ENCODE results near the gene CST11.

The CST11 gene

DNA sequence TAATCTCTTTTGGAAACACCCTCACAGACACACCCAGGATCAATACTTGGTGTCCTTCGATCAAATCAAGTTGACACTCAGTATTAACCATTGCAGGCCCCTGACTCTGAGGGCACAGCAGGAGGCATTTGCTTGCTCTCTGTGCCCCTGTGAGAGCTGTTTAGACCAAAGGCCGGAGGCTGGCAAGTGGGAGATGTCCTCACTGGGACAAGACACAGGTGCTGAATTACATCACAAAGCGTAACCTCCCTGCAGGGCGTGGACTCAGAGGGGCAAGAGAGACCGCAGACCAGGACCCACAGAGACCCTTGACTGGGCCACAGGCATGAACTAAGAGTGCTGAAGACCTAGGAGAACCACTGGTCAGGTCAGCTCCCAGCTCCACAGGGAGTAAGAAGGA lies 38.1 kb upstream of the CST11 start, which contains the start of gene CST8:
CST8 (plus strand) TSS at position 301 of the 400 bp plus-strand sequence. CDS start 551 bp downstream, outside the sequence.
- no peaks in the 10 kb centered on the region for H3K9me3 ChIP-seq (ENCODE audit: control insufficient read depth, low read length)
- no peaks in the 10 kb centered on the region for H3K27me3 ChIP-seq (ENCODE audit: control insufficient read depth, insufficient read depth, low read length)
- no peaks in the 10 kb centered on the region for H3K4me1 ChIP-seq
- H3K79me2 ChIP-seq: no peaks in the 10 kb centered on the region
- H3K9ac ChIP-seq: no peak within 1 kb of the TSS
- no peak within 1 kb of the TSS for H2AFZ ChIP-seq
- H3K4me2 ChIP-seq (ENCODE audit: low read length): no peak within 1 kb of the TSS
- TF ChIP-seq, protein P1, sequence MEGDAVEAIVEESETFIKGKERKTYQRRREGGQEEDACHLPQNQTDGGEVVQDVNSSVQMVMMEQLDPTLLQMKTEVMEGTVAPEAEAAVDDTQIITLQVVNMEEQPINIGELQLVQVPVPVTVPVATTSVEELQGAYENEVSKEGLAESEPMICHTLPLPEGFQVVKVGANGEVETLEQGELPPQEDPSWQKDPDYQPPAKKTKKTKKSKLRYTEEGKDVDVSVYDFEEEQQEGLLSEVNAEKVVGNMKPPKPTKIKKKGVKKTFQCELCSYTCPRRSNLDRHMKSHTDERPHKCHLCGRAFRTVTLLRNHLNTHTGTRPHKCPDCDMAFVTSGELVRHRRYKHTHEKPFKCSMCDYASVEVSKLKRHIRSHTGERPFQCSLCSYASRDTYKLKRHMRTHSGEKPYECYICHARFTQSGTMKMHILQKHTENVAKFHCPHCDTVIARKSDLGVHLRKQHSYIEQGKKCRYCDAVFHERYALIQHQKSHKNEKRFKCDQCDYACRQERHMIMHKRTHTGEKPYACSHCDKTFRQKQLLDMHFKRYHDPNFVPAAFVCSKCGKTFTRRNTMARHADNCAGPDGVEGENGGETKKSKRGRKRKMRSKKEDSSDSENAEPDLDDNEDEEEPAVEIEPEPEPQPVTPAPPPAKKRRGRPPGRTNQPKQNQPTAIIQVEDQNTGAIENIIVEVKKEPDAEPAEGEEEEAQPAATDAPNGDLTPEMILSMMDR (IDR thresholded peaks at IDR 0.05): no peak
- no peaks in the 10 kb centered on the region for H3K36me3 ChIP-seq (ENCODE audit: control insufficient read depth, insufficient read depth, low read length)
- no peak within 1 kb of the TSS for H3K27ac ChIP-seq
- H3K4me3 ChIP-seq (ENCODE audit: low read depth, low read length): no peak within 1 kb of the TSS

DNA sequence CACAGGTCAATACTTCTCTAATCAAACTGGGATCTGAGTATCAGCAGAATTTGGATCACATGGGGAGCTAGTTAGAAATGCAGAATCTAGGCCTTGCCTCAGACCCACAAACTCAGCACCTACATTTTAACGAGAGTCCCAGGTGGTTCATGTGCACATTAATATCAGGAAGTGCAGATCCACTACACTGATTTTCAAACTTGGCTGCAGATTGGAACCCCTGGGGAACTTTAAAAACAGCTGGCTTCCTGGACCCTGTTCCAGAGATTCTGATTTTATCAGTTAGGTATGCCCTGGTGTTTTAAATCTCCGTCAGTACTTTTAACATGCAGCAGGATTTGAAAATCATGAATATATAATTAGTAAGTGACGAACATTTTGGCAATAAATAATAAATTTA lies 36.3 kb upstream of the CST11 start:
- Histone ChIP-seq H3K4me2 (ENCODE audit: low read length) (no peak overlapping the region), H3K36me3 (ENCODE audit: control insufficient read depth, insufficient read depth, low read length) (no peaks in the 10 kb centered on the region), H3K9me3 (ENCODE audit: control insufficient read depth, low read length) (no peaks in the 10 kb centered on the region), H3K9ac (no peak overlapping the region), H3K27ac (no peak overlapping the region), H3K27me3 (ENCODE audit: control insufficient read depth, insufficient read depth, low read length) (no peaks in the 10 kb centered on the region), H2AFZ (no peak overlapping the region), H3K4me1 (no peaks in the 10 kb centered on the region), H3K4me3 (ENCODE audit: low read depth, low read length) (no peak overlapping the region), H3K79me2 (no peaks in the 10 kb centered on the region)
- TF ChIP-seq, protein P1 (IDR thresholded peaks at IDR 0.05): no peak

DNA sequence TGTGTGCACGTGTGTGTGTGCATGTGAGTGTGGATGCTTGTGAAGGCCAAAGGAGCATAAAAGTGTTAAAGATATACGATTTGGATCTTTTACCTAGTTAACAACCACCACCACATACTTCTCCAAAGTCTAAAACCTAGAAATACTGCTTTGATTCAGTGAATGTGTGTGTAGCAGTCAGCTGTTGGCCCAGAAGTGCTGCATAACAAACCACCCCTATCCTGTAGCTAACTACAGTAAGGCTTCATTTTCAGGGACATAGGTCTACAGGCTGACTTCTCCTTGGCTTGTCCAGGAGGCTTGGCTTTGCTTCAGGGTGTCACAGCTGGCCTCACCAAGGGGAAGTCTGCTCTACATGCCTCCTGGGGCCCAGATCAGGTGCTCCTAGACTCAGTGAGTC lies 35.8 kb upstream of the CST11 start:
- no peak overlapping the region for H3K27ac ChIP-seq
- no peaks in the 10 kb centered on the region for H3K4me1 ChIP-seq
- H3K36me3 ChIP-seq (ENCODE audit: control insufficient read depth, insufficient read depth, low read length): no peaks in the 10 kb centered on the region
- H3K9me3 ChIP-seq (ENCODE audit: control insufficient read depth, low read length): no peaks in the 10 kb centered on the region
- no peaks in the 10 kb centered on the region for H3K27me3 ChIP-seq (ENCODE audit: control insufficient read depth, insufficient read depth, low read length)
- TF ChIP-seq, protein P1 (IDR thresholded peaks at IDR 0.05): no peak
- H3K4me3 ChIP-seq (ENCODE audit: low read depth, low read length): no peak overlapping the region
- no peak overlapping the region for H3K9ac ChIP-seq
- H3K4me2 ChIP-seq (ENCODE audit: low read length): no peak overlapping the region
- H2AFZ ChIP-seq: no peak overlapping the region
- H3K79me2 ChIP-seq: no peaks in the 10 kb centered on the region

DNA sequence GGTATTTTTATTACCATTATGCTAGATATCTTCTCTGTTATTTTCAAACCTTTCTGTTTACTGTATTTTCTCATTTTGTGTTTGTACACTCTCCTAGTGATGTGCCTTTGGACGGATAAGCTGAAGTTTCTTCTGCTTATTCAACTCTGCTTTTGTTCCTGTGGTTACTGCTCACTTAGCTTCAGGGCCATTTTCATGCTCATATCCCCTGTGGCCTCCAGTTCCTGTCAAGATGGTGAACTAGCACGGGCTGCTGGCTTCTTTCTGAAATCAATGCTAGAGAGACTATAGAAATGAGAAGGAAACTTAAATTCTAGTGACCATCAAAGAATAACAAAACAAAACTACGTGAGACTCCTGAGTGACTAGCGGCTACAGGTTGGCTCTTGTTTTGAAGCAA lies 31.4 kb upstream of the CST11 start:
- no peaks in the 10 kb centered on the region for H3K36me3 ChIP-seq (ENCODE audit: control insufficient read depth, insufficient read depth, low read length)
- TF ChIP-seq, protein P1 (IDR thresholded peaks at IDR 0.05): no peak
- H2AFZ ChIP-seq: no peak overlapping the region
- H3K4me1 ChIP-seq: no peaks in the 10 kb centered on the region
- H3K79me2 ChIP-seq: no peaks in the 10 kb centered on the region
- H3K27me3 ChIP-seq (ENCODE audit: control insufficient read depth, insufficient read depth, low read length): no peaks in the 10 kb centered on the region
- H3K4me2 ChIP-seq (ENCODE audit: low read length): no peak overlapping the region
- no peak overlapping the region for H3K4me3 ChIP-seq (ENCODE audit: low read depth, low read length)
- H3K9me3 ChIP-seq (ENCODE audit: control insufficient read depth, low read length): no peaks in the 10 kb centered on the region
- H3K27ac ChIP-seq: no peak overlapping the region
- H3K9ac ChIP-seq: no peak overlapping the region

DNA sequence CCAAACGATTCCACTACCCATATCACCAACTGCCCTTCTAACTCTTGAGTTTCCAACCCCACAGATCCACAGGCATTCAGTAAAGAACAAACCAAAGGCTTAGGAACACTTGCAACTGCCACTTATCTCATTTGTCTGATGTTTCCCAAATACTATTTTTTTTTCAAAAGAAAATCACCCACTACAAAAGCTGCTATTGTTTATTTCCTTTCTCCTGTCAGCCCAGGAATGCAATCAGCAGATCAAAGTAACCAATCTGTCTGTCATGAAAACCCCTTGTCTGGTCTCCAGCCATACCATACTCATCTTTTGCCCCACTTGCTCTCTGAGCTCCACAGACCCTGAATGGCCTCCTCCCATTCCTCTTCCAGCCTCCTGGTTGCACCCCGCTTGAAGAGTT lies 29.5 kb upstream of the CST11 start:
- H3K27me3 ChIP-seq (ENCODE audit: control insufficient read depth, insufficient read depth, low read length): no peaks in the 10 kb centered on the region
- H3K4me1 ChIP-seq: no peaks in the 10 kb centered on the region
- H3K9me3 ChIP-seq (ENCODE audit: control insufficient read depth, low read length): no peaks in the 10 kb centered on the region
- H3K27ac ChIP-seq: no peak overlapping the region
- no peak overlapping the region for H3K9ac ChIP-seq
- H3K4me2 ChIP-seq (ENCODE audit: low read length): no peak overlapping the region
- no peaks in the 10 kb centered on the region for H3K79me2 ChIP-seq
- TF ChIP-seq, protein P1 (IDR thresholded peaks at IDR 0.05): no peak
- H3K36me3 ChIP-seq (ENCODE audit: control insufficient read depth, insufficient read depth, low read length): no peaks in the 10 kb centered on the region
- no peak overlapping the region for H2AFZ ChIP-seq
- H3K4me3 ChIP-seq (ENCODE audit: low read depth, low read length): no peak overlapping the region
